Upper lobe of left lung (tissue), 6 donors: ENCODE measurements around the gene CRYAA. TPM values are rescaled to one million over a fixed set of nuclear protein-coding genes. Genes with fewer than 3 reads are reported as not detected.

Experiments used
- ATAC-seq, 2 donors: fragments of 200-7000 bp; cut with Tn5 transposase; one replicate each; pipeline ENCODE4 v1.9.1; 2022; ENCODE audit warnings: mild to moderate bottlenecking in 2 of 2, moderate library complexity in 2 of 2; ENCODE audit not compliant: low FRiP score in 2 of 2
- DNase-seq, 2 donors: peaks; one replicate each; pipeline ENCODE4 v3.0.0-alpha.2; 2019 to 2020
- H3K27ac ChIP-seq, 4 donors: fragments of 200-600 bp; sonication (generic); one replicate each; pipeline ENCODE4 v1.5.1; 2016 to 2019
- H3K27me3 ChIP-seq, 4 donors: fragments of 200-600 bp; sonication (generic); one replicate each; pipeline ENCODE4 v1.5.1; 2017 to 2019
- H3K36me3 ChIP-seq, 4 donors: fragments of 200-600 bp; sonication (generic); one replicate each; pipeline ENCODE4 v1.5.1; 2016 to 2019
- H3K4me1 ChIP-seq, 4 donors: fragments of 200-600 bp; sonication (generic); one replicate each; pipeline ENCODE4 v1.5.1; 2018 to 2019
- H3K4me3 ChIP-seq, 4 donors: fragments of 200-600 bp; sonication (generic); one replicate each; pipeline ENCODE4 v1.5.1; 2017 to 2019; ENCODE audit warnings: mild to moderate bottlenecking in 2 of 4, moderate library complexity in 1 of 4
- H3K9me3 ChIP-seq, 4 donors: fragments of 200-600 bp; sonication (generic); one replicate each; pipeline ENCODE4 v1.5.1; 2018 to 2019
- CTCF ChIP-seq, 6 experiments: fragments of 450-650 bp in 4 of 6; fragments of 200-600 bp in 2 of 6; sonication (generic) in 2 of 6; IDR thresholded peaks; one replicate each; pipeline ENCODE4 v1.5.1; 2016 to 2019; ENCODE audit warnings: antibody characterized with exemption in 6 of 6
- EP300 ChIP-seq, 4 donors: sonication (generic); formaldehyde crosslinking; IDR thresholded peaks; one replicate each; pipeline ENCODE4 v1.5.1; 2017; ENCODE audit warnings: antibody characterized with exemption in 4 of 4, control low read depth in 2 of 4
- POLR2A ChIP-seq, 4 donors: fragments of 450-650 bp; IDR thresholded peaks; one replicate each; pipeline ENCODE4 v1.5.1; 2016 to 2017; ENCODE audit warnings: antibody characterized with exemption in 4 of 4, mild to moderate bottlenecking in 2 of 4
- POLR2AphosphoS5 ChIP-seq, 2 donors: sonication (generic); formaldehyde crosslinking; IDR thresholded peaks; one replicate each; pipeline ENCODE4 v1.5.1; 2017; ENCODE audit warnings: antibody characterized with exemption in 2 of 2
- WGBS, 2 donors: methylation state at CpG; one replicate each; pipeline ENCODE4 v1.1.5; 2017 to 2018; 5-methylcytosine and 5-hydroxymethylcytosine counted together
- total RNA-seq, 6 donors: library from RNA; depleted of rRNA in 4 of 6; stranded (reverse); fragments of >200 nt in 4 of 6; gene quantifications; one replicate each; pipeline versions ENCODE4 v1.1.0 to v1.2.1, GENCODE V29; 2016 to 2021
- donor health status: DM: no; HTN: no; CAD: no; lungs with moderate emphysema.
- donor health status: DM: no; HTN: yes; CAD: no; lungs with severe emphysema.

The CRYAA gene
- total RNA-seq, 6 donors from 2014 or later = not detected

- 83 to 91% methylated on average over 14 to 18 of the region's 18 CpGs for WGBS, 2 donors
- Histone ChIP-seq H3K4me3 (no peak overlapping the region), H3K27me3 (no peaks in the 10 kb centered on the region), H3K36me3 (no peaks in the 10 kb centered on the region), H3K4me1 (peaks cover 7 to 8% (median 8%) of the 10 kb centered on the region in 4 donors), H3K9me3 (peaks cover 5 to 11% (median 9%) of the 10 kb centered on the region in 4 donors), H3K27ac (no peak overlapping the region)
- TF ChIP-seq EP300 (IDR thresholded peaks at IDR 0.05) (no peak), POLR2A (IDR thresholded peaks at IDR 0.05) (no peak), POLR2AphosphoS5 (IDR thresholded peaks at IDR 0.05) (no peak), CTCF (IDR thresholded peaks at IDR 0.05) (no peak)
- ATAC-seq = no peak
- peak in 1 of 2 donors; percentile 17 for DNase-seq
These were observed 37.6 kb downstream of the CRYAA start for GRCh38 chr21:43206231-43207042.

DNA sequence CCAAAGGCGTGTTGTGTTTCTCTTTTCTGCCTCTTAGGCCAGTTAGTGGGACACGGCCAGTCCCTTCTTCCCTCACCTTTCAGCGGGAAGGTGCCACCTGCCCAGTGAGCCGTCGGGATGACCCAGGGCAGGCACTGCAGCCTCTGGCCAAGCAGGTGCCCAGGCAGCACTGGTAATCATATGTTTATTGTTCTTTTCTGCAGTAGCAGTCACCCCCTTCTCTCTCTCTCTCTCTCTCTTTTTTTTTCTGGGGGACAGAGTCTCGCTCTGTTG lies 38.2 kb downstream of the CRYAA start:
- Histone ChIP-seq H3K36me3 (no peaks in the 10 kb centered on the region), H3K27ac (no peak overlapping the region), H3K4me1 (peaks cover 10 to 13% (median 11%) of the 10 kb centered on the region in 4 donors), H3K27me3 (no peaks in the 10 kb centered on the region), H3K4me3 (no peak overlapping the region), H3K9me3 (peaks cover 1 to 6% (median 4%) of the 10 kb centered on the region in 4 donors)
- ATAC-seq (no peak), DNase-seq (peak in 1 of 2 donors; percentile 25)
- 89 to 97% methylated on average over 6 of the region's 6 CpGs for WGBS, 2 donors
- no peak for TF ChIP-seq POLR2AphosphoS5 (IDR thresholded peaks at IDR 0.05)

GRCh38 chr21:43207868-43208267 lies 39.1 kb downstream of the CRYAA start:
- Histone ChIP-seq H3K4me3 (no peak overlapping the region), H3K36me3 (no peaks in the 10 kb centered on the region), H3K9me3 (no peaks in the 10 kb centered on the region), H3K4me1 (peaks cover 10 to 13% (median 11%) of the 10 kb centered on the region in 4 donors), H3K27me3 (no peaks in the 10 kb centered on the region), H3K27ac (no peak overlapping the region)
- TF ChIP-seq CTCF (IDR thresholded peaks at IDR 0.05) (no peak), EP300 (IDR thresholded peaks at IDR 0.05) (no peak), POLR2AphosphoS5 (IDR thresholded peaks at IDR 0.05) (no peak), POLR2A (IDR thresholded peaks at IDR 0.05) (no peak)
- DNase-seq (peak; percentile 14 to 15), ATAC-seq (no peak)
- WGBS, 2 donors = 84 to 95% methylated on average over 6 of the region's 6 CpGs

- H3K27me3 ChIP-seq = no peaks in the 10 kb centered on the region
- DNase-seq (peak; percentile 20 to 33), ATAC-seq (no peak)
- H3K36me3 ChIP-seq = no peaks in the 10 kb centered on the region
- peaks cover 10 to 13% (median 11%) of the 10 kb centered on the region in 4 donors for H3K4me1 ChIP-seq
- TF ChIP-seq EP300 (IDR thresholded peaks at IDR 0.05) (no peak), POLR2A (IDR thresholded peaks at IDR 0.05) (no peak), CTCF (IDR thresholded peaks at IDR 0.05) (no peak), POLR2AphosphoS5 (IDR thresholded peaks at IDR 0.05) (no peak)
- no peaks in the 10 kb centered on the region for H3K9me3 ChIP-seq
- H3K27ac ChIP-seq = no peak overlapping the region
- 91 to 93% methylated on average over 15 to 29 of the region's 29 CpGs for WGBS, 2 donors
- no peak overlapping the region for H3K4me3 ChIP-seq
These were observed 39.9 kb downstream of the CRYAA start for GRCh38 chr21:43208561-43209332.
